ENCODE measurements around the gene PAN2.

Gene PAN2, protein sequence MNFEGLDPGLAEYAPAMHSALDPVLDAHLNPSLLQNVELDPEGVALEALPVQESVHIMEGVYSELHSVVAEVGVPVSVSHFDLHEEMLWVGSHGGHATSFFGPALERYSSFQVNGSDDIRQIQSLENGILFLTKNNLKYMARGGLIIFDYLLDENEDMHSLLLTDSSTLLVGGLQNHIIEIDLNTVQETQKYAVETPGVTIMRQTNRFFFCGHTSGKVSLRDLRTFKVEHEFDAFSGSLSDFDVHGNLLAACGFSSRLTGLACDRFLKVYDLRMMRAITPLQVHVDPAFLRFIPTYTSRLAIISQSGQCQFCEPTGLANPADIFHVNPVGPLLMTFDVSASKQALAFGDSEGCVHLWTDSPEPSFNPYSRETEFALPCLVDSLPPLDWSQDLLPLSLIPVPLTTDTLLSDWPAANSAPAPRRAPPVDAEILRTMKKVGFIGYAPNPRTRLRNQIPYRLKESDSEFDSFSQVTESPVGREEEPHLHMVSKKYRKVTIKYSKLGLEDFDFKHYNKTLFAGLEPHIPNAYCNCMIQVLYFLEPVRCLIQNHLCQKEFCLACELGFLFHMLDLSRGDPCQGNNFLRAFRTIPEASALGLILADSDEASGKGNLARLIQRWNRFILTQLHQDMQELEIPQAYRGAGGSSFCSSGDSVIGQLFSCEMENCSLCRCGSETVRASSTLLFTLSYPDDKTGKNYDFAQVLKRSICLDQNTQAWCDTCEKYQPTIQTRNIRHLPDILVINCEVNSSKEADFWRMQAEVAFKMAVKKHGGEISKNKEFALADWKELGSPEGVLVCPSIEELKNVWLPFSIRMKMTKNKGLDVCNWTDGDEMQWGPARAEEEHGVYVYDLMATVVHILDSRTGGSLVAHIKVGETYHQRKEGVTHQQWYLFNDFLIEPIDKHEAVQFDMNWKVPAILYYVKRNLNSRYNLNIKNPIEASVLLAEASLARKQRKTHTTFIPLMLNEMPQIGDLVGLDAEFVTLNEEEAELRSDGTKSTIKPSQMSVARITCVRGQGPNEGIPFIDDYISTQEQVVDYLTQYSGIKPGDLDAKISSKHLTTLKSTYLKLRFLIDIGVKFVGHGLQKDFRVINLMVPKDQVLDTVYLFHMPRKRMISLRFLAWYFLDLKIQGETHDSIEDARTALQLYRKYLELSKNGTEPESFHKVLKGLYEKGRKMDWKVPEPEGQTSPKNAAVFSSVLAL
- total RNA-seq = 22.7 to 129 (median 117) reads per million in 9 experiments

DNA sequence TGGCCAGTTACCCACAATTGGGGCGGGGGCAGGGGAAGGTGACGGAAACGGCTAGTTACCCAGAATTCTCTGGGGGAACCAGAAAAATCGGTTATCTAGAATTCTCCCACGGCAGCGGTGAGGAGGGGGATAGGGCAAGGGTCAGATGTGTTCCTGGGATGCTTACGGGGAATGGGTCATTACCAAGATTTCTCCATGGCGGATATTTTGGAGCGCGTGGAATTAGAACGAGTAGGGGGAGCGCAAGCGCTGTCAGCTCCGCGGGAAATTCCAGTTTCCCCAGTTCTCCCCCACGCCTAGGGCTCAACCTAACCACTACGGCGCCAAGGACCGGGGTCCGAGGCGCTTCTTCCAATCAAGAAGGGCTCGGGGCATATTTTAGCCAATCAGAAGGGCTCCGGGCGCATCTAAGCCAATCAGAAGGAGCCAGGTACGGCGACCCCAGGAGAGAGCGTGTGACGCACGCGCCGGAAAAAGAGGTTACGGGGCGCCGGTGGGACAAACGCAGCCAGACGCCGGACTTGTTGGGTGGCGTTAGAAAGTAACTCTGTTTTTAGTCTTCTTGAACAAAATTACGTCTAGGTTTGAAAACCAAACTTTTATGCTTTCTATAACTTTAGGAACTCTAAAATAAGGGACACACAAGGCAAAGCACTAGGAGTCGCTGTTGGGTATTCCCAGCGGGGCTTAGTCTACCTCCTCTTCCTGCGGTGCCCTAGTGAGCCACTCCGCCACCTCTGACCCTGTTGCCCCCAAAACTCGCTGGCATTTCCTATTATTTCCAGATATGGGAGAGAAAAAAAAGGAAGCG lies at the start of gene PAN2:
Gene PAN2 (minus strand): TSS at position 322 of the 811 bp plus-strand sequence. CDS start 906 bp downstream, outside the sequence.
- Mint-ChIP-seq H3K36me3 (ENCODE audit: insufficient read depth) (peaks cover 24% of the 10 kb centered on the region), H3K9me3 (no peaks in the 10 kb centered on the region), H3K4me3 (peak within 1 kb of the TSS; percentile 91 to 94), H3K4me1 (ENCODE audit: low read depth in 2 of 2) (peaks cover 18 to 25% of the 10 kb centered on the region in 2 donors), H3K27ac (peak within 1 kb of the TSS; percentile 100), H3K27me3 (no peaks in the 10 kb centered on the region)
- ATAC-seq (replicated peaks) (peak; percentile 86), DNase-seq (peak; percentile 89 to 91 (median 89))

DNA sequence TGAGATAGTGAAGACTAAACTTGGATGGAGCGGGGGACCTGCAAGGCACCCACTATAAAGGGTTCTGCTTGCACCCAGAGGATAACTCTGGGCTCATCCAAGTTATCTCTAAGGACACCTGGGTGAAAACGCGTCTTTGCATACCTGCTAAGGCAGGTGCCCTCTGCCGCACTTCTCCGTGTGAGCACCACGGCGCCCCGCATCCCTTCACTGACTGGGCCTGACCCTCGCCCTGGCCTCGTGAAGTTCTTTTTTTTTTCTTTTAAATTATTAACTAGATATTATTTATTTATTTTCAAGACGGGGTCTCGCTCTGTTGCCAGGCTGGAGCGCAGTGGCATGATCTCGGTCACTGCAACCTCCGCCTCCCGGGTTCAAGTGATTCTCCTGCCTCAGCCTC lies 48.8 kb upstream of the PAN2 start:
- H3K36me3 Mint-ChIP-seq (ENCODE audit: insufficient read depth) = peaks cover 4% of the 10 kb centered on the region
- ATAC-seq (replicated peaks) (no peak), DNase-seq (no peak)
- H3K27ac Mint-ChIP-seq = no peak overlapping the region
- H3K27me3 Mint-ChIP-seq = no peaks in the 10 kb centered on the region
- no peak overlapping the region for H3K4me3 Mint-ChIP-seq
- no peaks in the 10 kb centered on the region for H3K4me1 Mint-ChIP-seq (ENCODE audit: low read depth in 2 of 2)
- no peaks in the 10 kb centered on the region for H3K9me3 Mint-ChIP-seq

DNA sequence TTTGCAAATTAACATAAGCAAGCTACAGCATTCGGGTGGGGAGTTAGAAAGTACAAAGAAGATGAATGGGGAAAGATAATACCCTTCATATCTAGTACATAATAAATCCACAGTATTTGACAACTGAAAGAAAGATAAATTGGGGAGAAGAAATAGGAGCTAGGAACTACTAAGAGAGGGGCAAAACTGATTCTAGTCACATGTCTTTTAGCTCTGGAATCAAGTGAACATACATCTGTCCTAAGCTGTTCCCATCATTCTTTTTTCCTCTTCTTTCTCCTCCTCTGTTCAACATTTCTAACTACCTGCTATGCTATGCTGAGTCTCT lies 44.2 kb upstream of the PAN2 start:
- no peak overlapping the region for H3K4me3 Mint-ChIP-seq
- peaks cover 2% of the 10 kb centered on the region for H3K36me3 Mint-ChIP-seq (ENCODE audit: insufficient read depth)
- H3K4me1 Mint-ChIP-seq (ENCODE audit: low read depth in 2 of 2) = no peaks in the 10 kb centered on the region
- no peaks in the 10 kb centered on the region for H3K27me3 Mint-ChIP-seq
- ATAC-seq (replicated peaks) (no peak), DNase-seq (no peak)
- H3K27ac Mint-ChIP-seq = no peak overlapping the region
- no peaks in the 10 kb centered on the region for H3K9me3 Mint-ChIP-seq

DNA sequence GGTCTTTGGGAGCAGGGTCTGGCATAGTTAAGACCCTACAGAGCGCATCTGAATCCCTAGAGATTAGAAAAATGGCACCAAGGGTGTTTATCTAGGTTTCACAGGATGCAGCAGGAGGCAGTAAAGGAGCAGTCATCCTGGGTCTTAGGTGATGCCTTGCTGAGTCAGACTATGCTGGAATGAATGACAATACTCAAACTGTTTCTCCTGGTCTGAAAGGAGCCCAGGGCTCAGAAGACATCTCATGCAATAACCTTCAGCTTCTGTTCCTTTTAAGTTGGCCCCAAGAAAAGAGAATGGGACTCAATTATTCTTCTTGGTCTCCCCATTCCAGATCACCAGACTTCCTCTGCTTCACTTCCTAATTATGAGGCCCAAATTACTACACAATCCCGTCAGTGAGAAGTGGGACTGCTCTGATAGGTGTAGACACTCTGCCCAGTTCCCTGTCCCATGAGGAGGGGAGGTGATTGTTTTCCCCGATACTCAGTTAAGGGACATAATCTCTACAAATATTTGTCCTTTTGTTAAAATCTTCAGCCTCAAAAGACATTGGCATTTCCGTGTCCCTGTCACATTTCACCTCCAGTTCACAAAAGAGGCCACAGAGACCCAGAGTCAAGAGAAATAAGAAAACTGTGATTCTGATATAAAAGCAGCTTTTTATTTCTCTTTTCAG lies 43.6 kb upstream of the PAN2 start:
- DNase-seq (no peak), ATAC-seq (replicated peaks) (no peak)
- no peak overlapping the region for H3K4me3 Mint-ChIP-seq
- no peaks in the 10 kb centered on the region for H3K27me3 Mint-ChIP-seq
- H3K36me3 Mint-ChIP-seq (ENCODE audit: insufficient read depth) = no peaks in the 10 kb centered on the region
- no peaks in the 10 kb centered on the region for H3K9me3 Mint-ChIP-seq
- peak overlapping the region in 1 of 2 donors; percentile 22 for H3K27ac Mint-ChIP-seq
- H3K4me1 Mint-ChIP-seq (ENCODE audit: low read depth in 2 of 2) = no peaks in the 10 kb centered on the region

DNA sequence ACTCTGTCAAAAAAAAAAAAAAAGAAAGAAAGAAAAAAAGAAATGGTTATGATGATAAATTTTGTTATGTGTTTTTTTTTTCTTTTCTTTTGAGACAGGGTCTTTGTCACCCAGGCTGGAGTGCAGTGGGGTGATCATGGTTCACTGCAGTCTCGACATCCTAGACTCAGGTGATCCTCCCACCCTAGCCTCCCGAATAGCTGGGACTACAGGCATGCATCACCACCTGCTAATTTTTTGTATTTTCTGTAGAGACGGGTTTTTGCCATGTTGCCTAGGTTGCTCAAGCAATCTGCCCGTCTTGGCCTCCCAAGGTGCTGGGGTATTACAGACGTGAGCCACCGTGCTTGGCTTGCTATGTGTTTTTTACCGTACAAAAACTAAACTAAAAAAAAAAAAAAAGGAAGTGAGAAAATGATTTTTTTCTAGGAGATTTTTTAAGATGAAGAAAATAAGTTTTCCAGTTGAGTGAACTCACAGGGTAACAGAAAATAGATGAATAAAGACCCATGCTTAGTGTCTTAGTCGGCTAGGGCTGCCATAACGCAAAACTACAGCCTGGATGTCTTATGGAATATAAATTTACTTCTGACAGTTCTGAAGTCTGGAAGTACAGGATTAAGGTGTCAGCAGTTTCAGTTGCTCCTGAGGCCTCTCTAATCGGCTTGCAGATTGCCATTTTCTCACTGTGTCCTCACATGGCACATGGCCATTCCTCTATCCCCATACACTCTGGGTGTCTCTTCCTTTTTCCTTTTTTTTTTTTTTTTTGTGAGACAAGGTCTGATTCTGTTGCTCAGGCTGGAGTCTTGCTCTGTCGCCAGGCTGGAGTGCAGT lies 42.0 kb upstream of the PAN2 start:
- H3K4me1 Mint-ChIP-seq (ENCODE audit: low read depth in 2 of 2) = no peaks in the 10 kb centered on the region
- H3K4me3 Mint-ChIP-seq = no peak overlapping the region
- H3K9me3 Mint-ChIP-seq = no peaks in the 10 kb centered on the region
- ATAC-seq (replicated peaks) (peak; percentile 33), DNase-seq (no peak)
- no peaks in the 10 kb centered on the region for H3K27me3 Mint-ChIP-seq
- H3K27ac Mint-ChIP-seq = no peak overlapping the region
- no peaks in the 10 kb centered on the region for H3K36me3 Mint-ChIP-seq (ENCODE audit: insufficient read depth)

DNA sequence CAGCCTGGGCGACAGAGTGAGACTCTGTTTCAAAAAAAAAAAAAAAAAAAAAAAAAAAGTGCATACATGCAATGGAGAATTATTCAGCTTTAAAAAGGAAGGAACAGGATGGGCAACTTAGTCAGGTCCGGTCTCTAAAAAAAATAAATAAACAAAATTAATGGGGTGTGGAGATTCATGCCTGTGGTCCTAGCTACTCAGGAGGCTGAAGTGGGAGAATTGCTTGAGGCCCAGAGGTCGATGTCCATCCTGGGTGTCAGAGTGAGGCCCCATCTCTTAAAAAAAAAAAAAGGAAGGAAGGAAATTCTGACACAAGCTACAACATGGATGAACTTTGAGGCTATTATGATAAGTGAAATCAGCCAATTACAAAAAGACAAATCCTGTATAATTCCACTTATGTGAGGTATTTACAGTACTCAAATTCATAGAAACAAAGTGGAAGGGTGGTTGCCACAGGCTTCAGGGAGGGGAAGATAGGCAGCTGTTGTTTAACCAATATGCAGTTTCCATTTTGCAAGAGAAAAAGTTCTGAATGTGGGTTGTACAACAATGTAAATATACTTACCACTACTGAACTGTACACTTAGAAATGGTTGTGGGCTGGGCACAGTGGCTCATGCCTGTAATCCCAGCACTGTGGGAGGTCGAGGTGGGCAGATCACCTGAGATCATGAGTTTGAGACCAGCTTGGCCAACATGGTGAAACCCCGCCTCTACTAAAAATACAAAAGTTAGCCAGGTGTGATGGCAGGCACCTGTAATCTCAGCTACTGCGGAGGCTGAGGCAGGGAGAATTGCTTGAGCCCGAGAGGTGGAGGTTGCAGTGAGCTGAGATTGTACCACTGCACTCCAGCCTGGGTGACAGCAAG lies 41.2 kb upstream of the PAN2 start:
- no peak for DNase-seq
- Mint-ChIP-seq H3K27me3 (no peaks in the 10 kb centered on the region), H3K4me3 (no peak overlapping the region), H3K9me3 (no peaks in the 10 kb centered on the region), H3K36me3 (ENCODE audit: insufficient read depth) (no peaks in the 10 kb centered on the region), H3K4me1 (ENCODE audit: low read depth in 2 of 2) (no peaks in the 10 kb centered on the region), H3K27ac (peak overlapping the region in 1 of 2 donors; percentile 32)
- ATAC-seq (replicated peaks) = no peak

DNA sequence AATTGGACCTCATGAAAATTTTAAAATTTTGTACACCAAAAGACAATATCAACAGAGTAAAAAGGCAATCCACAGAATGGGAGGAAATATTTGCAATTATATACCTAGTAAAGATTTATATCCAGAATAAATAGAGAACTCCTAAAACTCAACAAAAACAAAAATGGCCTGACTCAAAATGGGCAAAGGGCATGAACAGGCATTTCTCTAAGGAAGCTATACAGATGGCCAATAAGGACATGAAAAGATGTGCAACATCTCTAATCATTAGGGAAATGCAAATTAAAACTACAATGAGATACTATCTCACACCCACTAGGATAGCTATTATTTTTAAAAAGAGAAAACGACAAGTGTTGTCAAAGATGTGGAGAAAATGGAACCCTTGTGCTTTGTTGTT lies 39.7 kb upstream of the PAN2 start:
- no peak for ATAC-seq (replicated peaks)
- Mint-ChIP-seq H3K4me3 (no peak overlapping the region), H3K27ac (no peak overlapping the region)

DNA sequence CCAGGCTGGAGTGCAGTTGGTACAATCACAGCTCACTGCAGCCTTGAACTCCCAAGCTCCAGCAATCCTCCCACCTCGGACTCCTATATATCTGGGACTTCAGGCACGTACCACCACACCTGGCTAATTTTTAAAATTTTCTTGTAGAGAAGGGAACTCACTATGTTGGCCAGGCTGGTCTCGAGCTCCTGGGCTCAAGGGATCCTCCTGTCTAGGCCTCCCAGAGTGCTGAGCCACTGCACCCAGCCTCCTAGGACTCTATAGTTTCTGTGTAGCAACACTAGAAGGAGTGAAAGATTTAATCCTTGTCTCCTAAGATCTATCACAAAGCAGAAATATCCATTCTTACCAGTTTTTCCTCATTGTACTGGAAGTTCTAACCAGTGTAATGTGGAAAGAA lies 33.1 kb upstream of the PAN2 start:
- Mint-ChIP-seq H3K27me3 (peaks cover 0 to 6% of the 10 kb centered on the region in 2 donors), H3K27ac (no peak overlapping the region), H3K4me1 (ENCODE audit: low read depth in 2 of 2) (no peaks in the 10 kb centered on the region), H3K9me3 (no peaks in the 10 kb centered on the region), H3K4me3 (no peak overlapping the region), H3K36me3 (ENCODE audit: insufficient read depth) (no peaks in the 10 kb centered on the region)
- ATAC-seq (replicated peaks) = no peak
- no peak for DNase-seq

More for the DNA sequence above, 39.7 kb upstream of the PAN2 start:
- no peaks in the 10 kb centered on the region for H3K27me3 Mint-ChIP-seq
- no peaks in the 10 kb centered on the region for H3K9me3 Mint-ChIP-seq
- H3K36me3 Mint-ChIP-seq (ENCODE audit: insufficient read depth) = no peaks in the 10 kb centered on the region
- H3K4me1 Mint-ChIP-seq (ENCODE audit: low read depth in 2 of 2) = no peaks in the 10 kb centered on the region
- DNase-seq = no peak

DNA sequence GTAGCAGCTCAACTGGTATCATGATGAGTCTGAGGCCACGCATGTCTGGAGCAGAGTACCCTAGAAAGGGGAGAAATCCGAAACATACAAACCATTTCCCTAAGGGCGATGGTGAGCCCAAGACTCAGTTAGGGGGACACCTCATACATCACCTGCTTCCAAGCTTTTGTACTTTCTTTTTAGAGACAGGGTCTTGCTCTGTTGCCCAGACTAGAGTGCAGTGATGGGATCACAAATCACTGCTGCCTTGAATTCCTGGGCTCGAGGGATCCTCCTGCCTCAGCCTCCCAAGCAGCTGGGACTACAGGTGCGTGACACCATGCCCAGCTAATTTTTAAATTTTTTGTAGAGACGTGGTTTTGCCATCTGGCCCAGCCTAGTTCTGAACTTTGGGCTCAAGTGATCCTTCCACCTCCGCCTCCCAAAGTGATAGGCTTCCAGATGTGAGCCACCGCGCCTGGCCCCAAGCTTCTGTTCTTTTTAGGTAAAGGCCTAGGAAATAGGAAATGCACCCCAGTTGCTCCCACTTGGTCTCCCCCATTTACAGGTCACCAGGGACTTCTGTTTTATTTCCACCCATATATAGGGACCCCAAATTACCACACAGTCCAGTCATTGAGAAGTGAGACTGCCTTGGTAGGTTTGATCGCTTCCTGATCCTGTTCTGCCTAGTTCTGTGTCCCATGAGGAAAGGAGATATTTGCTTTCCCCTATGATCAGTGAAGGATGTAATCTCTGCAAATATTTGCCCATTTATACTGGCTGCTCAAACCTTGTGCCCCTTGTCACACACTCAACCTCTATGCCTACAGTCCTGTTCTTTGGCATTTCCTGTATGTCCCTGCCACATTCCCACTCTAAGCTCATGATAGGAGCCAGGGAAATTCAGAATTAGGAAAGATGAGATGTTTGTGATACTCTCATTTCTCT lies 28.6 kb upstream of the PAN2 start, which contains the start of gene APOF:
Gene APOF (minus strand): TSS at position 728 of the 930 bp plus-strand sequence. CDS start 112 bp downstream, at position 616.
- Mint-ChIP-seq H3K9me3 (no peaks in the 10 kb centered on the region), H3K4me1 (ENCODE audit: low read depth in 2 of 2) (peaks cover 9 to 10% of the 10 kb centered on the region in 2 donors), H3K4me3 (peak within 1 kb of the TSS; percentile 85 to 97), H3K27me3 (peaks cover 0 to 6% of the 10 kb centered on the region in 2 donors), H3K27ac (peak within 1 kb of the TSS in 1 of 2 donors; percentile 91), H3K36me3 (ENCODE audit: insufficient read depth) (peaks cover 24% of the 10 kb centered on the region)
- no peak for DNase-seq
- no peak for ATAC-seq (replicated peaks)

DNA sequence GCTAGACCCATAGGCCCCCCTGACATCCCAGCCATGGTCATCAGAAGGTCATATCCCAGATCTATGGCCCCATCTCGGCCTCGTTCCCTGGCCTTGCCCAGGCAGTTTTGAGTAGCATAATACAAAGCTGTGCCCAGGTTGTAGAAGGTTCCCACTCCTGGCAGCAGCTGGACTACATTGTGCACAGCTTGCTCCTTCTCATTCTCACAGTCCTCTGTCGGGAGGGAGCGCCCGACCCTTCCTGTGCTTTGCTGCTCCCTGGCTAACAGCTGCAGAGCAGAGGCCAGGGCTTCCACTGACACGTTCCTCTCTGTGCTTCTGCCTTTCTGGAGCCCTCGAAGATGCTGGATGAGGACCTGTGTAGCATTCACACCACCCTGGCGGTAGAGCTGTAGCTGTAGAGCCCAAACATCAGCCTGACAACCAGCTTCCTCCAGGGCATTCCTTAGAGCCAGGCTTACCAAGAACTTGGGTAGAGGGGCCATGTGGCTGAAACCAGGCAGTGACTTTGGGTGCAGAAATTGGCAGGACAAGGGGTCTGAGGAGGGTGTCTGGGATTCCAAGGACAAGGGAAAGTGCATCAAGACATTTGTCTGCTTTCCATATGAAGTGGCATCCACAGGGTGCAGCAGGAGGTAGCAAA lies 27.8 kb upstream of the PAN2 start:
- ATAC-seq (replicated peaks) (no peak), DNase-seq (no peak)
- H3K4me1 Mint-ChIP-seq (ENCODE audit: low read depth in 2 of 2) = peaks cover 9 to 10% of the 10 kb centered on the region in 2 donors
- H3K9me3 Mint-ChIP-seq = no peaks in the 10 kb centered on the region
- peaks cover 0 to 4% of the 10 kb centered on the region in 2 donors for H3K27me3 Mint-ChIP-seq
- H3K36me3 Mint-ChIP-seq (ENCODE audit: insufficient read depth) = peaks cover 30% of the 10 kb centered on the region
- H3K27ac Mint-ChIP-seq = peak overlapping the region; percentile 91 to 98
- H3K4me3 Mint-ChIP-seq = peak overlapping the region; percentile 85 to 97
